CD4-positive, alpha-beta T cell treated with Interleukin-15 for 1 hour (primary cell): ENCODE data around the gene HSD11B1.

Source experiments
- DNase-seq: peaks from one replicate; pipeline ENCODE4 v3.0.0-alpha.2; 2020

Gene HSD11B1

DNA sequence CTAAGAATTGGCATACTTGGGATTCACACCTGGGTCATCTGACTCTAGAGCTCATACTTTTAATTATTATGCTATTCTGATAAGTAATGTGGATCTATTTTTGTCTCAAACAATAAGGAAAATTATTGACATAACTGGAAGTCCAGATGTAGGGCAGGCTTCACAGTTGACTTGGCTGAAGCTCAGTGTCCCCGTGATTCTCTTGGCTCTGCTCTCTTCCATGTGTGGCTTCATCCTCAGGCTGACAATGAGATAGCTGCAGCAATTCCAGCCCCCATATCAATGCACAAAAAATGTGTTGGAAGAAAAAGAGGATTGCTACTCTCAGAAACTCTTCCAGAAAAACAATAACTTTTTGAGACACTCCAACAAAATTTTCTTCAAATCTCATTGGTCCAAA is 23.8 kb downstream of the HSD11B1 start:
- no peak for DNase-seq

DNA sequence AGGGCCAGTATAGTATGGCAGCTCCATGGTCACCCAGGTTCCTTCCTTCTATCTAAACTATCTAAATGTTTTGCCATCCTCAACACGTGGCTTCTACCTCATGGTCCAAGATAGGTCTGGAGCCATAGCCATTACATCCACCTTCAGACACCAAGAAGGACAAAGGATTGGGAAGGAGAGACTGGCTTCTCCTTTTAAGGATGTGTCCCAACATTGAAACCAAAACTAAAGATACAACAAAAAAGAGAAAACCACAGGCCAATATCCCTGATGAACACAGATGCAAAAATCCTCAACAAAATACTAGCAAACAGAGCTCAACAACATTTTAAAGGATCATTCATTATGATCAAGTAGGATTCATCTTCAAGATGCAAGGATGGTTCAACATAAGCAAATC is 24.8 kb downstream of the HSD11B1 start:
- no peak for DNase-seq

DNA sequence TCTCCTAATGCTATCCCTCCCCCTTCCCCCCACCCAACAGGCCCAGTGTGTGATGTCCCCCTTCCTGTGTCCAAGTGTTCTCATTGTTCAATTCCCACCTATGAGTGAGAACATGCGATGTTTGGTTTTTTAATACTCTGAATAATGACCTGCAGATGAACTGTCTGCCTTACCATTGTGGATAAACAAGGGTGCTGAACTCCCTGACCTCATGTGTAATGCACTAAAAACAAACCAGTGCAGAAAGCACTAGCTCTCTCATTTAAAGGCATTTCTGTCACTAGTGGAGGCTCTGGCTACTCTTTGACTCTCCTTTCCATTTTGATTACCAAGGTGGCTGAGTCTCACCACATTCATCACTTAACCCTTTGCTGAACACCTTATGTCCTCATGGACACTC is 28.1 kb downstream of the HSD11B1 start:
- DNase-seq = no peak

DNA sequence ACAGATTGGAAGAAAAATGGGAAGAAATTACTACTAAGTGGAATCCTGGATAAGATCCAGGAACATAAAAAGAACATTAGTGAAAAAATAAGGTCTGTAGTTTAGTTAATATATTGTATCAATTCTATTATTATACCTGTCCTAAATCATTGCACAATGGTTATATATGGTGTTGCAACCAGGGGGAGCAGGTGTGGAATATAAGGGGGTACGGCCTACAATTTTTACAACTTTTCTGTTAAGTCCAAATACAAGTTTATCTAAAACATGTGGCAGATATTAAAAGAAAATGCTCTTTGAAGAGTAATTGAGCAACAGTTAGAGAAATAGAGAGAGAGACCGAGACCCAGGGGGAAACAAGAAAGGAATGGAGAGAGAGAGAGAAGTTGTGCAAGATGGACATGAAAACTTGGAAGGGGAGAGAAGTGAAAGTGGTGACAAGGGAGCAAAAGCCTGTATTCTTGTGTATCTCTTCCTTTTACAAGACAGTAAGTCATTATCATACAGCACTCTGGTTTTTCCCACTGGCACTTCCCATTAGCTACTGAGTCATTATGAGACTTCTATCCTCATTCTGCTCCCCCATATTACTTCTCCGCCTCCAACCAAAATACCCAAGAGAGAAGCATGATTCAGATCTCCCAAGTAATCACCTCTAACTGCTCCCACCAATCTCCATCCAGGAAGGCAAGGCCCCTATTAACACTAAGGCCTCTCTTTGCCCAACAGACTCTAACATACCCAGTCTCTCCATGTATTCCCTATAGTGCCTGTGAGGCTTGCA is 29.0 kb downstream of the HSD11B1 start:
- no peak for DNase-seq

DNA sequence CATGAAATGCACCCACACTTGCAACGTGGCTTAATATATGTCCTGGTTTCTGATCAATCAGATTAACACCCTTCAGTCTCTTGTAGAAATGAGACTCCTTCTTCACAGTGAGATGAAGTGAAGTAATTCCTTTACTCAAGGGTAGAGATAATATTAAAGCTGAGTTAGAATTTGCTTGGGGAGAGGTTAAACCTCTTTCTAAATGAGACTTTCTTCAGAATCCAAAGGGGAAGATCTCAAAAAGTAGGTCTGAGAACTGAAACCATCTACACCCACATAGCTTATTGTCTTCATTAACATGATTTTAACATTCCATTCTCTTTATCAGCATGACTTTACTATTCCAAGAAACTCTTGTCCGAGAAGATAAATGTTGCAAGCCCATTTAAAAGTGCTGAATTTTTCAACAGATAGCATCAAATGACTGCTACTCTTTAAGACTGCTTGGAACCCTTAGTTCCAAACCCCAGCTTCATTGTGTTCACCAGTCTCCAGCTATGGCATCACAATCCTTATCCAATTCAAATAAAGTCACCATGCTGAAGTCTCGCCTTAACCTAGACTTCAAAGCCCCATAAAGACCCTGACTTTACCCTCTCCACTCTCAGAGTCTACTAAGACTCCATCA is 32.0 kb downstream of the HSD11B1 start:
- DNase-seq = no peak

DNA sequence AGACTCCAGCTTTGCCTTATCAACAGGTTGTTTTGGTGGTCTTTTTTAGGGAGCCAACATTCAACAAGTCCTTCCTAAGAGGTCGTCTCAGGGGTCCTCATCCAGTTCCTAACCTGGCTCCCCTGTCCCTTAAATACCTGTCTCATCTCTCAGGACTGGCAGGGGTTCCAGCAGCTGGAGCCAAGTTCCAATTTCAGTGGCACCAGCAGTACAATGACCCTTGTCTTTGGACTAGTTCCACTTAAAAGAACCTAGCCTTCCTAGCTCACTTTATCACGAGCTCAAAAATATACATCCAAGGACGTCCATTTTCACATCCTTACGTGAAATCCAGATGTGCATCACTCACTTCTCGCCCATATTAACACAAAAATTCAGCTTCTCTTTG is 32.5 kb downstream of the HSD11B1 start:
- no peak for DNase-seq

DNA sequence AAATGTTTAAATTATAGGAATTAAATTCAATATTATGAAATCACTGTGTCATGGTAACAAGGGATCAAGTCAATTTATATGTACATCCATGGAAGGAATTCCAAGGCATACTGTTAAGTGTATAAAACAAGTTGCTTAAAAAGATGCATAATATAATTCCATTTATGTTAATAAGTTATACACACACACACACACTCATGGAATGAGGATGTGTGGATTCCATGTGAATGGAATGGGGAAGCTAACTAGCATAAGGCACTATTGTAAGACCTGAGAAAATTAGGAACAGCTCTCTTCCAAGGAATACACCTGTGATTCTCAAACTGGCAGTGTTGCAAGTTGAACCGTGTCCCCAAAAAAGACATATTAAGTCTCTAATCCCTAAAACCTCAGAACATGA is 33.6 kb downstream of the HSD11B1 start:
- DNase-seq = no peak

DNA sequence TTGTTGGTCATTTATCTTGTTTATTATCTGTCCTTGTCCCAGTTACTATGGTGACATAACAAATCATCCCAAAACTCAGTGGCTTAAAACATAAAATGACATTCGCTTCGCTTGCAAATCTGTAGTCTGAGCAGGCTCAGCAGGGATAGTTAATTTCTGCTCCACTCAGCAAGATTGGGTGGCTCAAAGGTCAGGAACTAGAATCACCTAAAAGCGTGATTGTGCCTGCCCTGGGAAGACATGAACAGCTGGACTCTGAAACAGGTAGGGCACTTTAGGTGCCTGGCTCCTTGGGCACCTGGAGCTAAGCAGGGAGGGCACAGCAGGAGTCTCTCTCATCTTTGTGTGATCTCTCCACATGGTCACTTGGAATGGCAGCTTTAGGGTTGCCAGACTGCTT is 36.5 kb downstream of the HSD11B1 start:
- DNase-seq = no peak

DNA sequence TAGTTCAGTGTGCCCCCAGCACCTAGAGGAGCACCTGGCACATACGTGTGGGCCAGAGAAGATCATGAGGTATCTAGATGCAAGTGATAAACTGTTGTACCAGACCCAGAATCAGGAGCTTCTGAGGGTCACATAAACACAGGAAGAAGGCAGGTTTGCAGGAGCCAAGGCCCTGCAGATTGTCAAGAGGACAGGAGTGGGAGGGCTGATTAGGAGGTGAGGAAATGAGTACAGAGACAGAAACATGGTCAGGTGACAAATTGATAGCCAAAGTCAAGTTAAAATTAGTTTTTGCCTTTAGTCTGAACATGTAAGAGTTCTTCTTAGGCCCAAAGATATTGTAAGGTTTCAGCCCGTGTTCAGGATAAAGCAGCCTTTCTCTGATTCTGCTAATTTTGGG is 37.2 kb downstream of the HSD11B1 start:
- no peak for DNase-seq

DNA sequence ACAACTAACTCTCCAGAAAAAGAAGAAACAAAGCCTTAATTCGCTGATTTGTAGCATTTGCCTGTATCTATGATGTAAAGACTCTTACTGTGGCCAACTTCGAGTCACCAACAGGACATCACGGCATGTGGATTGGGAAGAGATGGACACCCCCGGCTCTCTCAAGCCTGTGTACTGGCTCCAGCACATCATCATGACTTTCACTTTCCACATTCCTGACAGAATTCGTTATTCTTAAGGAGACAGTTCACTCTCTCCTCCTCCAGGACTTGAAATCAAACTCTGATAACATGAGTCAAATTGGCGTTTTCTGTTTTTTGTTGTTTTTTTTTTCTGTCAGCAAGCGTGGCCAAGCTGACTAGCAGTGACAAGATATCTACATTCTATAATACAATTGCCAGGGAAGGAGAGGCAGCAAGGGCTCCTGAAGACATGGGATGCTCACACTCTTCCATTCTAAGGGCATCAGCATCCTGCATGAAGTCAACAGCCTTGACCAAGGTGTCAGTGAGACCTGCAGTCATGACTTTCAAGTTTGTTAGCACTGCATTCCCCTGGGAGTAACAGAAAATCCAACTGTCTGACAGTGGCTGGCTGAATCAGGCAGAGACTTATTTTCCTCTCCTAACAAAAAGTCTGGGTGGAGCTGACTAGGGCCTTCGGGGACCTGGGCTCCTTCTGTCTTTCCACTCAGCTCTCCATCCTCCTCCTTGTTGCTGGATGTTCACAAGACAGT is 37.9 kb downstream of the HSD11B1 start:
- no peak for DNase-seq

DNA sequence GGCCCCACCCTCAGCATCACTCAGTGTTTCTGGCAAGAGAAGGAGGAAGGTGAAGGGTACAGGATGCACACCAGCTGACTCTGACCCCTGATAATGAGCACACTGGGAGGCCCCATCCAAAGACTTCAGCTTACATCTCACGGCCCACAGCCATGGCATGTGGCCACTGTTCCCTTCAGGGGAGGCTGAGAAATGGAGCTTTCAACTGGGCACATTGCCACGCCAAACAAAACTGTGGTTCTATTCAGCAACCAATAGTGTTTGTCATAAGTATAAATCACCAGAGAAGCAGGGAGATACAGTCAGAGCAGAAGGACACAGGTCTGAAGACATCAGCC is 38.5 kb downstream of the HSD11B1 start:
- no peak for DNase-seq

DNA sequence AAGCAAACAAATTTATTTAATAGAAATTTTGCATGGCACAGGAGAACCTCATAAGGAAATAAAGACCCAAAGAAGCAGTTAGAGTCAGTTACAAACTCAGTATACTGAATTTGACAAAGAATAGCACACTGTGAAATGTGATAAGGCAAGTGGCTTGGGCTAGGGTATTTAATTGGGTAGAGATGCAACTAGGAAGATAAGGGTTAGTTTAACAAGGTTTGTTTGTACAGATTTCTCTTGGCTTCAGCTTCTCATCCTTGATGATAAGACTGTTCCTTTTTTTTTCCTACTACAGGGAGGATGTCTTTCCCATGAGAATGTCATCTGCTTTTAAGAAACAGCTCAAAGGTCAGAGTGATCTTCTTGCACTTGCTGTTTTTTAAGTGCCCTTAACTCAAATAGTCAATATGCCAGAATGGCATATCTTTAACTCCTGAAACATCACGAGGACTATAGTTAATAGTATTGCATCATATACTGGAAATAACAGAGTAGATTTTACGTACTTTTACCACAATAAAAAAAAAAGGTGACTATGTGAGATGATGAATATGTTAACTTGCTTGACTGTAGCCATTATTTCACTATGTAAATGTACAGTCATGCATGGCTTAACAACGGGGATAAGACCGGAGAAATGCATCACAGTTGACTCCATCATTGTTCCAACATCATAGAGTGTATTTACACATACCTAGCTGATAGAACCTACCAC is 42.0 kb downstream of the HSD11B1 start:
- DNase-seq = no peak

DNA sequence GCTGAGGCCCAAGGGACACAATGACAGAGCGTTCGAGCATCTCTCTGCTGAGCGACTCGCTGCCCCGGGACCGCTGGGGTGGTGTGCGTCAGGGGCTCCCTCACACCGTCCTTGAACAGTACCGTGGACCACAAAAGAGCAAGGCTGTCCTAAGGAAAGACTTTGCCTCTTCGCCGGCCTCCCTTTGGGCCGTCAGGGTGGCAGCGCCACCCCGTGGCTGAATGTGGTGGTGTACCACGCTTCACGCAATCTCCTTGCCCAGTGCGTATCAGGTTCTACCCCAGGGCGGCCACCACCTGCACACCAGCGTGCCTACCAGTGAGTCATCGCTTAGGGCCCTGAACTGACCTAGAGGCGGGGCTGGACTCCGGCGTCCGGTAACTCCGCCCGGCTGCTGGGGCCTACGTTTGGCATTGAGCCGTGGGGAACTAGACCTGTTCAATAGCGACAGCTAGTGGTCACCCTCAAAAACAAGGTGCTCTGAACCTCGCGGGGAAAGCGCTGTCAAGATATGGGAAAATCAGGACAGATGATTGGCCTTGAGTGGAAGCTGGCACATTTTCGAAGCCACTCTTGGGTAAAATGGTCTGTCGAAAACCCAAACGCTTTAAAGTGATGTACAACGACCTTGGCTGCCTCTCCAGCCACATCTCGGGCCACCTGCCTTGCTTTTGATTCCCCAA is 43.1 kb downstream of the HSD11B1 start:
- DNase-seq = peak; percentile 93

DNA sequence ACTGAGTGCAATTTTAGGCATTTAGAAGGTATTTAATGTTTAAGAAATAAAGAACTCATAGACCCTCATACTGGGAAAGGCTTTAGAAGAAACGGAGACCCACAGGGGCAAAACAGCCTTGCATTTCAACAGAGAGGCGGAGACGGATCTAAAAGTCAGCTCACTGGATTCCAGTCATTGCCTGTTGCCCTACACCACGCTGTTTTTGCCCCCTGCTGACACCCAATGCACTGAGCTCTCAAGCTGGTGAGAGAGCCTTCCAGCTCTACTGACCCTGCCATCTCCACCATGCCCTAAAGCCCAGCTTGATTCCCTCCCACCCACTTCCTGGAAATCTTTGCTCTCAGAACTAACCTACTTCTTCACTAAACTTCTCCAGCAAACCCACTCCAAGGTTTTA is 44.0 kb downstream of the HSD11B1 start:
- DNase-seq = no peak

DNA sequence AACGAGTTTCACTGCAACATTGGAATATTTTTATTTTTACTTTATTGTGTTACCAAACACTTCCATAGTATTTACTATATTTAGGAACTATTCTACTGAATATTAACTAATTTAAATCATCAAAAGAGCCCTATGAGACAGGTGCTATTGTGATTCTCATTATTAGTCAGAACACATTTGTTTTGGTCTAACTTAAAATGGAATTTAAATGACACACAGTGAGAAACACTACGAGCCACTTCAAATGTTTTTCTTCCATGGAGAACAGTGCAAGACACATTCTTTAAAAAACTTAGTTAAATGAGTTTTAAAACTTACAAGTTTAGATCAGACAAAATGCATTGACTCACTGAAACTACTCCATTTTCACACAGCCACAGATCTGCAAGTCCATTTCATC is 44.6 kb downstream of the HSD11B1 start:
- no peak for DNase-seq

DNA sequence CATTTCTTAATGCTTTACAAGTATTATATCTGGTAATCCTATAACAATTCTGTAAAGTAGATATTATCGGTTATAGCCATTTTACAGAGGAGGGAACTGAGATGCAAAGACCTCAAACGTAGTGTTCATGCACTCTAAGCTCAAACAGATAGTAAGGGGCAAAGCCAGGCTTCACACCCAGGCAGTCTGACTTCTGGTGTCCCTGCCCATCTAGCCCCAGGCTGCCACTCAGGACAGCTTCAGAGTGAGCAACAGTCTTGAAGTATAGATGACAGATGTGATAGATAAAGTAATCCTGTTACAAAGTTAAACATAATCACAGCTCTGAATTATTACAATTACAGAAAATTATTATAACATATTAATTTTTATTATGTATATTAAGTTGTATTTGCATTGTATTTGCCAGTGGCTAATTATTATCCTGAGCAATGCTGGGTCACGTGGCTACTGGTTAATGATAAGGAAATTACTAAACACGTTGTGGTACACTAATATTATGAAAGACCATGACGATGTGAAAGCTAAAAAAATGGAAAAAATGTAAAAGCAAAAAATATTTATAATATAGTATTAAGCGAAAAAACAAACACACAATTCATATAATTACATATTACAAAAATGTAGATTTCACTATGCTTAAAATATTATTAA is 45.2 kb downstream of the HSD11B1 start:
- no peak for DNase-seq

DNA sequence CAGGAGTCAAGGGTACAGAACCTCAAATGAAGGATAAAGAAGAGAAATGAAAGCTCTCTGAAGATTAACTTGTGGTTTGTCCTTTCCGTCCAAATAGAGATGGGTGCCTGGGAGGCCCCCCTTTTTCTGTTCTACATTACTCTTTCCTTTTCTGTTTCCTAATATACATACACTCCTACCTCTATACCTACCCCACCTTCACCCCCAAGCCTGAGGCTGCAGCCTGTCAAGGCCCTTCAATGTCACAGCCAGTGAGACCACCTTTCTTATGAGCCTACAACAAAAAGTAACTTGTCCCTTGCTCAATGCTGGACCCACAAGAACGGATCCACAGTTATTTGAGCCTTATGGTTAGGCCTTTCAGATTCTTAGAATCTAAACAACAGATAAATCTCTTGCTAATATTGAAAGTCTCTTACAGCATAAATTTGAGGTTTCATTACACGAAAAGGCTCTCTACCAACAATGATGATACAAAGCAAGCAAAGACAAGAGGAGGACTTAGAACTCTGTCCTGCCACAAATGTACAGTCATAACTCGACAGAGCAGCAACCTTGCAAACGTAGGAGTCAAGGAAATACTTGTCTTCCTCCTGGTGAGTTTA is 47.1 kb downstream of the HSD11B1 start:
- no peak for DNase-seq

DNA sequence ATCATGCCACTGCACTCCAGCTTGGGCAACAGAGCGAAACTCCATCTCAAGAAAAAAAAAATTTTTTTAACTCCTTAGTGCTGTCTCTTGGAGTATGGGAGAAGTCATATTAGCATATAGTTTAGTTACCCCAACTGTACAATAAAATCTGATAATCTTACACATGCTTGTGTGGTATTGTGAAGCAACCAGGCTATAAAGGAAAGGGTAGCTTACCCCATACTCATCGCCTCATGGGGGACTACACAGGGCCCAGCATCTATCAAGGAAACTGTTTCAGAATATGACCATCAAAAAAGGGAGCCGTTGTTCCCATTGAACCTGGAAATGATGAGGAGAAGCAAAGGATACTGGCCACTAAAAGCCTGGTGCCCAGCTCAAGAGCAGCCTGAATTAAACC is 48.2 kb downstream of the HSD11B1 start:
- DNase-seq = no peak

DNA sequence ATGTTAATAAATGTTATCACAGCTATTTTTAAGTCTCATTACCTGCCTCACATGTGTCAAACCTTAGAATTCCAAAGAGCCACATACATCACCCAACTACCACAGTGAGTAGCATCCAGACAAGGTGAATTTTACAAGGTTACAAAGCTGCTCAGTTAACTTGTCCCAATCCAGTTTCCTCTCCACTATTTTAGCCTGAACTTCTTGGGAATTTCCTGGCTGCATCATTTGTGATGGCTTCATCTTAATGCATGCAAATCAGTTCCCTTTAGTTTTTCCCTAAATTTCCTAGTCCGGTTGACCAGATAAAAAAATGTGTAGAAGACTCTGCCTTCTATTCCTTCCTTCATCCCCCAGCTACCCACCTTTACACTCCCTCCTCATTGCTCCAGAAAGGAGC is 50.6 kb downstream of the HSD11B1 start:
- DNase-seq = no peak

DNA sequence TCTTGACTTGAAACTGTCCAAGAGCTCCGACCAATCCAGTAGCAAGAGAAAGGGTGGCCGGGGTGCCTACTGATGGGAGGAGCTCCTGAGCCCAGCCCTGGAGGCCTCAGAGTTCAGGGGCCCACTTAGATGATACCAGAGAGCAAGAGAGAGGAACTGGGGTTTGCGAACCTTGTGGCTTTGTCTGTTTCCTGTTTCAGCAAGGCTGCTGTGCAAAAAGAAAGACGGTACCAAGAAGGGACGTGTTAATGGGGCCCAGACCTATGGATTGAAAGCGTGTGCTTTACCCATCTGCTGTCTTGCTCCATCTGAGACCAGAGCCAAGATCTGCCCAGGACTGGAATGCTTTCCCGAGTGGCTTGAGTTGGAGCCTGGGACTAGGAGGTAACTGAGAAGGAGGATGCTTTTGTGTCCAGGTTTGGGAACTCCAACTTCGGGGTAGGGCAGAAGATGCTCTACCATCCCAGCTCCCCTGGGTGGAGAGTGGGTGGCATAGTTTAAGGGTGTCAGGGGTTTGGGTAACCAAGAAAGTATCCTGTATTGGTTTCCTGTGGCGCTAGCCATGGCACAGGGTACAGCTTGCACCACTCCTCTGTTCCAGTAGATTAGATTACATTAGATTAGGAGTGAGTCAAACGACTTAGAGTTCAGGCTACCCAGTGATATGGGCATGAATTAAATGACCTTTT is 51.4 kb downstream of the HSD11B1 start, which contains the start of gene TRAF3IP3:
Gene TRAF3IP3 (plus strand): TSS at position 128 of the 689 bp plus-strand sequence. CDS start 3,987 bp downstream, outside the sequence.
- DNase-seq = peak; percentile 81
